ENCODE results near the gene TMEM184A. TPM values are rescaled to one million over a fixed set of nuclear protein-coding genes. Genes with fewer than 3 reads are reported as not detected.
A peak's percentile ranks its signal among the peaks of the same experiment; 100 is the strongest.

The TMEM184A gene
- total and polyA plus RNA-seq, 2 of the 13 experiments (the other 11 are each of a cell fraction or from before 2014, with no cell fraction given), result 9.5 to 20.4 TPM

DNA sequence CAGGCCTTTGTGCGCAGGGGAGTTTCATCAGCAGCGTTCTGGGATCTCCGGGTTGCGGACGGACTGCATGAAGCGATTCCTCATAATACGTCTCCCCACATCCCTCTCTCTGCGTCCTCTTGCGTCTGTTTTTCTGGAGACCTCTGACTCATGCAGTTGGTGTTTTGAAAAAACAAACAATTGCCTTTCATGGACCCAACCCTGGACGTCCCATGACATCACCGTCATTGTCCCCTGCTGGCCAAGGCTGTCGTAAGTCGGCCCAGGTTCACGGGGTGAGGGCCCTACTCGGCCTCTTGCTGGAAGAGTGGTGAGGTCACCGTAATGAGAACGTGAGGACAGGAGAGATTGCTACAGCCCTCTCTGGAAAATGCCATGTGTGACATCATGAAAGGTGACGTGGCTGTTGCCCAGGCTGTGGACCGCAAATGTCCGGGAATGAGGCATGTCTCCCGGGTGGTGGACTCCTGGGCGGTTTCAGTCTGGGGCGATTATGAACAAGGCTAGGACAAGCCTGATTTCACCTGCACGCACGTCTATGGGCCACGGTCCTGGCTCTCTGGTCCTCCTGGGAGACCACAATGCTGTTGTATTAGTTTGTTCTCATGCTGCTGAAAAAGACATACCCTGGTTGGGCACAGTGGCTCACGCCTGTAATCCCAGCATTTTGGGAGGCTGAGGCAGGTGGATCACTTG lies 35.3 kb downstream of the TMEM184A start (continued):
- TF ChIP-seq ZNF687 (CRISPR knock-in tag; IDR thresholded peaks at IDR 0.05) (peak; percentile 95), MTA1 (CRISPR knock-in tag; IDR thresholded peaks at IDR 0.05; ENCODE audit: borderline replicate concordance) (peak; percentile 73; the same call in 1 of the 2 replicates), ISX (CRISPR knock-in tag; conservative IDR thresholded peaks at IDR 0.05) (no peak), ZNF790 (CRISPR knock-in tag; IDR thresholded peaks at IDR 0.05; ENCODE audit: borderline replicate concordance) (no peak), SRY (CRISPR knock-in tag; IDR thresholded peaks at IDR 0.05) (0 out of 2 replicates have a peak, but pooled peaks have one; percentile 17), PAWR (CRISPR knock-in tag; IDR thresholded peaks at IDR 0.05; ENCODE audit: borderline replicate concordance) (no peak), ZNF282 (IDR thresholded peaks at IDR 0.05; ENCODE audit: partially characterized antibody) (no peak), FOXA3 (CRISPR knock-in tag; IDR thresholded peaks at IDR 0.05) (peak; percentile 70; the same call in 1 of the 2 replicates), RELA (CRISPR knock-in tag; IDR thresholded peaks at IDR 0.05) (no peak), ZZZ3 (CRISPR knock-in tag; IDR thresholded peaks at IDR 0.05; ENCODE audit: borderline replicate concordance) (0 out of 2 replicates have a peak, but pooled peaks have one; percentile 48), ZFP36L2 (CRISPR knock-in tag; IDR thresholded peaks at IDR 0.05) (no peak), ZNF652 (CRISPR knock-in tag; IDR thresholded peaks at IDR 0.05; ENCODE audit: borderline replicate concordance, low read depth) (no peak), SRSF4 (IDR thresholded peaks at IDR 0.05; ENCODE audit: low read depth, low read length, poor library complexity, severe bottlenecking) (no peak), STAT5B (CRISPR knock-in tag; IDR thresholded peaks at IDR 0.05) (no peak), ZNF557 (CRISPR knock-in tag; IDR thresholded peaks at IDR 0.05) (no peak), TRIM24 (CRISPR knock-in tag; IDR thresholded peaks at IDR 0.05) (no peak), KDM5B (CRISPR knock-in tag; IDR thresholded peaks at IDR 0.05; ENCODE audit: borderline replicate concordance) (peak; percentile 57; the same call in 1 of the 2 replicates), HNRNPLL (IDR thresholded peaks at IDR 0.05; ENCODE audit: low read depth, low read length, poor library complexity, severe bottlenecking) (no peak), E2F1 (CRISPR knock-in tag; IDR thresholded peaks at IDR 0.05) (no peak), MTA3 (CRISPR knock-in tag; IDR thresholded peaks at IDR 0.05) (no peak), ERF (CRISPR knock-in tag; IDR thresholded peaks at IDR 0.05) (peak; percentile 48; the same call in 1 of the 2 replicates)
- TF ChIP-seq, protein P1, sequence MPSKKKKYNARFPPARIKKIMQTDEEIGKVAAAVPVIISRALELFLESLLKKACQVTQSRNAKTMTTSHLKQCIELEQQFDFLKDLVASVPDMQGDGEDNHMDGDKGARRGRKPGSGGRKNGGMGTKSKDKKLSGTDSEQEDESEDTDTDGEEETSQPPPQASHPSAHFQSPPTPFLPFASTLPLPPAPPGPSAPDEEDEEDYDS (CRISPR knock-in tag; IDR thresholded peaks at IDR 0.05), result peak; percentile 57; the same call in 1 of the 2 replicates
- TF ChIP-seq, protein P2, sequence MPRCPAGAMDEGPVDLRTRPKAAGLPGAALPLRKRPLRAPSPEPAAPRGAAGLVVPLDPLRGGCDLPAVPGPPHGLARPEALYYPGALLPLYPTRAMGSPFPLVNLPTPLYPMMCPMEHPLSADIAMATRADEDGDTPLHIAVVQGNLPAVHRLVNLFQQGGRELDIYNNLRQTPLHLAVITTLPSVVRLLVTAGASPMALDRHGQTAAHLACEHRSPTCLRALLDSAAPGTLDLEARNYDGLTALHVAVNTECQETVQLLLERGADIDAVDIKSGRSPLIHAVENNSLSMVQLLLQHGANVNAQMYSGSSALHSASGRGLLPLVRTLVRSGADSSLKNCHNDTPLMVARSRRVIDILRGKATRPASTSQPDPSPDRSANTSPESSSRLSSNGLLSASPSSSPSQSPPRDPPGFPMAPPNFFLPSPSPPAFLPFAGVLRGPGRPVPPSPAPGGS (CRISPR knock-in tag; IDR thresholded peaks at IDR 0.05), result peak; percentile 36; the same call in 1 of the 2 replicates

Measured in HepG2 (cell line).